Ishikawa (cell line): ENCODE measurements around the gene BLM.

ENCODE experiments used
- CEBPB ChIP-seq: IDR thresholded peaks from 2 replicates; pipeline ENCODE4 v1.6.1; 2012
- CREB1 ChIP-seq: IDR thresholded peaks from 2 replicates; pipeline ENCODE4 v1.6.1; 2012; ENCODE audit warnings: low read depth
- EGR1 ChIP-seq: IDR thresholded peaks from 2 replicates; pipeline ENCODE4 v1.6.1; 2012
- EP300 ChIP-seq: IDR thresholded peaks from 2 replicates; pipeline ENCODE4 v1.6.1; 2012; ENCODE audit warnings: borderline replicate concordance
- FOXM1 ChIP-seq: IDR thresholded peaks from 2 replicates; pipeline ENCODE4 v1.6.1; 2012; ENCODE audit warnings: low read depth, borderline replicate concordance
- NFIC ChIP-seq: IDR thresholded peaks from 2 replicates; pipeline ENCODE4 v1.6.1; 2012
- RAD21 ChIP-seq: IDR thresholded peaks from 2 replicates; pipeline ENCODE4 v1.6.1; 2012; ENCODE audit warnings: low read depth
- TAF1 ChIP-seq: IDR thresholded peaks from 2 replicates; pipeline ENCODE4 v1.6.1; 2012; ENCODE audit warnings: low read depth, mild to moderate bottlenecking
- TCF12 ChIP-seq: IDR thresholded peaks from 2 replicates; pipeline ENCODE4 v1.6.1; 2012; ENCODE audit warnings: low read depth
- TEAD4 ChIP-seq: IDR thresholded peaks from 2 replicates; pipeline ENCODE4 v1.6.1; 2012
- YY1 ChIP-seq: IDR thresholded peaks from 2 replicates; pipeline ENCODE4 v1.6.1; 2012; ENCODE audit warnings: low read depth
- ZBTB7A ChIP-seq: IDR thresholded peaks from 2 replicates; pipeline ENCODE4 v1.6.1; 2012; ENCODE audit warnings: low read depth
- TF ChIP-seq, protein P1 (sequence below): IDR thresholded peaks from 2 replicates; pipeline ENCODE4 v1.6.1; 2012
- TF ChIP-seq, protein P2 (sequence below): IDR thresholded peaks from 2 replicates; pipeline ENCODE4 v1.6.1; 2012; ENCODE audit warnings: low read depth, mild to moderate bottlenecking
- TF ChIP-seq, protein P3 (sequence below): IDR thresholded peaks from 2 replicates; pipeline ENCODE4 v1.6.1; 2012

The BLM gene

DNA sequence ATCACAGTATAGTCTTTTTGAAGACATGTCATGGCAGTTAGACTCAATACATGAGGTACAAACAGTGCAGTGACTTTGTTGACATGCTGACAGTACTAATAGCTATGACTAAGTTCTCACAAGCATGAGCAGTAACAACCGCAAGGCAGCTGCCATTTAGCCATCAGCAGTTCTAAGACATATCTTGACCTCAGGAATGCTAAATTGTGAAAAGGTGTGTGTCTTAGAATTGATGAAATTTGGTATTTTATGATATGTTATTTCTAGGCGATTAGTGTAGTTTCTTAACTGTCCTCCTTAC is 90.6 kb downstream of the BLM start:
- TF ChIP-seq EP300 (no peak), FOXM1 (no peak), RAD21 (no peak), CEBPB (no peak), TEAD4 (no peak), YY1 (no peak), NFIC (no peak), TCF12 (no peak), EGR1 (no peak), CREB1 (no peak), ZBTB7A (no peak), TAF1 (no peak)
- TF ChIP-seq, protein P1, sequence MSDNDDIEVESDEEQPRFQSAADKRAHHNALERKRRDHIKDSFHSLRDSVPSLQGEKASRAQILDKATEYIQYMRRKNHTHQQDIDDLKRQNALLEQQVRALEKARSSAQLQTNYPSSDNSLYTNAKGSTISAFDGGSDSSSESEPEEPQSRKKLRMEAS = no peak
- TF ChIP-seq, protein P2, sequence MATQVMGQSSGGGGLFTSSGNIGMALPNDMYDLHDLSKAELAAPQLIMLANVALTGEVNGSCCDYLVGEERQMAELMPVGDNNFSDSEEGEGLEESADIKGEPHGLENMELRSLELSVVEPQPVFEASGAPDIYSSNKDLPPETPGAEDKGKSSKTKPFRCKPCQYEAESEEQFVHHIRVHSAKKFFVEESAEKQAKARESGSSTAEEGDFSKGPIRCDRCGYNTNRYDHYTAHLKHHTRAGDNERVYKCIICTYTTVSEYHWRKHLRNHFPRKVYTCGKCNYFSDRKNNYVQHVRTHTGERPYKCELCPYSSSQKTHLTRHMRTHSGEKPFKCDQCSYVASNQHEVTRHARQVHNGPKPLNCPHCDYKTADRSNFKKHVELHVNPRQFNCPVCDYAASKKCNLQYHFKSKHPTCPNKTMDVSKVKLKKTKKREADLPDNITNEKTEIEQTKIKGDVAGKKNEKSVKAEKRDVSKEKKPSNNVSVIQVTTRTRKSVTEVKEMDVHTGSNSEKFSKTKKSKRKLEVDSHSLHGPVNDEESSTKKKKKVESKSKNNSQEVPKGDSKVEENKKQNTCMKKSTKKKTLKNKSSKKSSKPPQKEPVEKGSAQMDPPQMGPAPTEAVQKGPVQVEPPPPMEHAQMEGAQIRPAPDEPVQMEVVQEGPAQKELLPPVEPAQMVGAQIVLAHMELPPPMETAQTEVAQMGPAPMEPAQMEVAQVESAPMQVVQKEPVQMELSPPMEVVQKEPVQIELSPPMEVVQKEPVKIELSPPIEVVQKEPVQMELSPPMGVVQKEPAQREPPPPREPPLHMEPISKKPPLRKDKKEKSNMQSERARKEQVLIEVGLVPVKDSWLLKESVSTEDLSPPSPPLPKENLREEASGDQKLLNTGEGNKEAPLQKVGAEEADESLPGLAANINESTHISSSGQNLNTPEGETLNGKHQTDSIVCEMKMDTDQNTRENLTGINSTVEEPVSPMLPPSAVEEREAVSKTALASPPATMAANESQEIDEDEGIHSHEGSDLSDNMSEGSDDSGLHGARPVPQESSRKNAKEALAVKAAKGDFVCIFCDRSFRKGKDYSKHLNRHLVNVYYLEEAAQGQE = no peak
- TF ChIP-seq, protein P3, sequence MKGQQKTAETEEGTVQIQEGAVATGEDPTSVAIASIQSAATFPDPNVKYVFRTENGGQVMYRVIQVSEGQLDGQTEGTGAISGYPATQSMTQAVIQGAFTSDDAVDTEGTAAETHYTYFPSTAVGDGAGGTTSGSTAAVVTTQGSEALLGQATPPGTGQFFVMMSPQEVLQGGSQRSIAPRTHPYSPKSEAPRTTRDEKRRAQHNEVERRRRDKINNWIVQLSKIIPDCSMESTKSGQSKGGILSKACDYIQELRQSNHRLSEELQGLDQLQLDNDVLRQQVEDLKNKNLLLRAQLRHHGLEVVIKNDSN = no peak

DNA sequence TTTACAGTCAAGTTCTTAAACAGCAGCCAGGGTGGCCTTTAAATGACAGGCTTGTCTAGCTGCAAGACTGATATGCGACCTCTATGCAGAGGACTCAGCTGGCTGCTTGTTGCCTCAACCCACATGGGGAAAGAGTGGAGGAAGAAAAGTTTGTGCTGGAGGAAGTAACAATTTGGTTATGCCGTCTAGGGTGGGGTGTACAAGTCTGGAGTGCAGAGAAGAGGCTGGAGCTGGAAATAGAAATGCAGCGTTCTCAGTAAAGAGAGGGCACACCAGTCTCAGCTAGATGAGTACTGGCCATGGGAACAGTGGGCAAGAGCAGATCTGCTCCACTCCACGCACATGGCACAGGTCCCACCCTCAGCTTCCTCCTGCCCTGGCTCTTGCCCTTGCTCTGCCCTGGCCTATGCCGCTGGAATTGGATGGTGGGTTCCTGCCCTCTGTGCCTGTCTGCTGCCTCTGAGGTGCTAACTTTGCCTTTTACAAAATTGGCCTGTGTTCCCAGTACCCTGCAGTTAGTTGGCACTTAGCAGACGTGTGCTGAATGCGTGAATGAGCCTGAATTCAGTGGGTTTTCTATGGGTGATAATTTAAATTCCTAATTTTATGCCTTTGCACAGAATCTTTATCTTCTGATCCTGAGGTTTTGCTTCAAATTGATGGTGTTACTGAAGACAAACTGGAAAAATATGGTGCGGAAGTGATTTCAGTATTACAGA is 91.5 kb downstream of the BLM start:
- TF ChIP-seq NFIC (no peak), RAD21 (no peak), EGR1 (no peak), YY1 (no peak)
- TF ChIP-seq, protein P2 = no peak

DNA sequence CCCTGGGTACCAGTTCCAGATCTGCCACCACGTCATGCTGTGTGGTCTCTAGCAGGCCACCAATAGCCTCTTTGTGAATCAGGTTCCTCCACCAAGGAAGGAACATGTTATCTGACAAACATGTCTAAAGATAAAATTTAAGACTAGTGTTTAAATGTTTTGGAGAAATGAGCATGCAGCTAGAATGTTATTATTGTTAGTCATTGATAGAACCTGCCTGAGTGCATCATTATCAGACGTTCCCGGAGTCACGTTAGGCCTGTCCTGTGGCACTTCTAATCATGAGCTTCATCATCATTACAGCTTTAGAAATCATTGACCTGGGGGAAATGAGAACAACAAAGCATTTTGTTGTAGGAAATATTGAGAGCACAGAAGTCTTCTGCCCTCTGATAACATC is 92.4 kb downstream of the BLM start:
- TF ChIP-seq, protein P2 = no peak
- TF ChIP-seq, protein P1 = no peak
- TF ChIP-seq YY1 = no peak
- TF ChIP-seq EP300 = no peak
- TF ChIP-seq TCF12 = no peak

DNA sequence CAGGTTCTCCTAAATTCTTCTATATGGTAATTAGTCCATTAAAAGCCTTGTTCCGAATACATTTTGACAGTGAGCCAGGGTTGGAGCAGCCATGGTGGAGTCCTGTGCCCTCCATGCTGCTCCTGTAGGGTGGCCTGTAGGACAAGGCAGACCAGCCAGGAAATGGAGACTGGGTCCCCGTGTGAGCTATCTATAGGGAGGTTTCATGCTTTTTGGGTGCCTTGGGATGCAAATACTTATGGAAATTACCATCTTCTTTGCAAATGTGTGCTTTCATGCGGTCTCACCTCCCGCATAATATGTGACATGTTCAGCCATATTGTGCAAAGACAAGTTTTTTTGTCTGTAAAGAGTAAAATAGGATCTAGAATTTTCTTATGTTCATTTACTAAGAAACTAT is 93.2 kb downstream of the BLM start:
- TF ChIP-seq, protein P3 = no peak
- no peak for TF ChIP-seq NFIC
- TF ChIP-seq CEBPB = no peak
- TF ChIP-seq TEAD4 = no peak
- no peak for TF ChIP-seq RAD21
- TF ChIP-seq EGR1 = no peak
- TF ChIP-seq FOXM1 = no peak
- TF ChIP-seq, protein P2 = no peak
- TF ChIP-seq CREB1 = no peak
- no peak for TF ChIP-seq YY1
- TF ChIP-seq TAF1 = no peak
- TF ChIP-seq TCF12 = no peak
- TF ChIP-seq, protein P1 = no peak
- no peak for TF ChIP-seq ZBTB7A
- TF ChIP-seq EP300 = no peak
